NOMO-1 treated with DMSO at 0.1 percent for 48 hours (cell line): ENCODE results near the gene CAMK1D.
"Not testable (repeated sequence)": the region's sequence is repeated elsewhere in the genome, so short reads cannot be mapped to it uniquely, and the experiment has no call there.

ENCODE experiments used
- DNase-seq: peaks from one replicate; lab custom pipeline; 2025; ENCODE audit not compliant: unreplicated experiment; lab: John Stamatoyannopoulos, UW

Gene CAMK1D

DNA sequence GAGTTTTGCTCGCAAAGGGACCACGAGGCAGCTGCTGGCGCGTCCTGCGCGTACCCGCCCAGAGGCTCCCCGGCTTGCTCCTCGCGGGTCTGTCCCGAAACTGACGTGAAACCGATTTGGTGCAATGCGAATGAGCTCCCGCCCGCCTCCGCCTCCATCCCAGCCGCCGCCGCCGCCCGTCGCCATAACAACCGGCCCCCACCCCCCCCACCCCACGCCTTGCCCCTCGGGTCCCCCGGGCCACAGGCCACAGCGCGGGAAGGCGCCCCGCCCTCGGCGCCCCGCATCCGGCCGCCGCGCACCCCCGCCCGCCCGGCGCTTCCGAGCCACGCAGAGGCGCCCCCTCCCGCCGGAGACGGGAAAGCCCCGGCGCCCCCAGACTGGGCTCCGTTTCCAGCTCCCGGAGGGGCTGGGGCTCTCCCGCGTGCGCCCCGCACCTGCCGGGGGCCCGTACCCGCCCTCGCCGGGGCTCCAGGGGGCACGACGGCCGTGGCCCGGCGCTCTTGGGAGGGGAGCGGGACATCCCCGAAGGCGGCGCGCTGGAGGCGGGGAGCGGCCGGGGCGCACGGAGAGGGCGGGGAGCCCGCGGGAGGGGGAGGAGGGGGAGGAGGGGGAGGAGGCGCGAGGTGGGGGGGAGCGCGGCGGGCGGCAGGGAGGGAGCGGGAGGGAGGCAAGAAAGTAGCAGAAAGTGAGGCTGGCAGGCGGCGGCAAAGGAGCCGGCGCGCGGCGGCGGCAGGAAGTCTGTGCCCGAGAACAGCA, at the start of gene CAMK1D:
Gene CAMK1D, plus strand, starts transcription at position 678 of the 759 bp plus-strand sequence.
- DNase-seq: peak; percentile 93

- not testable (repeated sequence) for DNase-seq
Observed at GRCh38 chr10:12301036-12301435, 48.3 kb upstream of the CAMK1D start.

GRCh38 chr10:12308057-12308456, 41.3 kb upstream of the CAMK1D start:
- no peak for DNase-seq

DNA sequence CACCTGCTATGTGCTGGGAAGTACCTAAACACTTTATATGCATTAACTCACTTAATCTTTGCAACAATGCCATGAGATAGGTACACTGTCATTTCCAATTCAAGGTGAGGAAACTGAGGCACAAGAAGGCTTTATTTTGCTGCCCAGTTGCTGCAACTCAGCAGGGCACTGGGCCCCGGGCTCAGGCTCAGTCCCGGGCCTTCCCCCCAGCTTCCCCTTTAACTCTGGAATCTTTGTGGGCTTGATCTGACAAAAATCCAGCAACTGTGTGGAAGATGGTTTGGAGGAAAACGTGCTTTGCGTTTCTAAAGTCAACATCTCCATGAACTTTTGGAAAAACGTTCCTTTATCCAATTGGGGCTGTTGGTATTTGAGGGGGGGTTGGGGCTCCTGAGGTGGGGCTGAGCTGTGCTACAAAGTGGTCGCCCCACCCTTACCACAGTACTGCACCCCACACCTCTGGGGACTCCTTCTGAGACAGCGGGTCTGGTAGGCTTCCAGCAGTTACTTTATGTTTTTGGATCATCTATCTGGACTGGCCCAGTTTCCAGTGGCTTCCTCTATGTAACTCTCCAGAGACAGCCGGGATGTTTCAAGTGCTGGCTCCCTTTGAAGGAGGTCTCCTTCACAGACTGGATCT, 40.5 kb upstream of the CAMK1D start:
- DNase-seq: no peak

- DNase-seq: not testable (repeated sequence)
Observed at GRCh38 chr10:12309783-12310182, 39.6 kb upstream of the CAMK1D start.

DNA sequence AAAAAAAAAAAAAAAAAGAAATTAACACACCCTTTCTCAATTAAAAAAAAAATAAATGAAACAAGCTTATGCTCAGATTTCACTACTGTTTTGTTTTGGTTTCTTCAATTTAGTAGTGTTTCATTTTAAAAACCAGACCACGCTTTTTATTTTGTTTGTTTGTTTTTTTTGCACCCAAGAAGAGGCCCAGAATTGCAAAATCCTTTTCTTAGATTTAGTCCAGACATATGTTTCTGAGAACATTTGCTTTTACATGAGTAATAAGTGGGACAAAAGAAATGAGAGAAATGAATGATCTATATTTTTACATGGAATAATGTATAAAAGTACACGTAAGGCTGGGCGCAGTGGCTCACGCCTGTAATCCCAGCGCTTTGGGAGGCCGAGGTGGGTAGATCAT, 34.5 kb upstream of the CAMK1D start:
- no peak for DNase-seq

DNA sequence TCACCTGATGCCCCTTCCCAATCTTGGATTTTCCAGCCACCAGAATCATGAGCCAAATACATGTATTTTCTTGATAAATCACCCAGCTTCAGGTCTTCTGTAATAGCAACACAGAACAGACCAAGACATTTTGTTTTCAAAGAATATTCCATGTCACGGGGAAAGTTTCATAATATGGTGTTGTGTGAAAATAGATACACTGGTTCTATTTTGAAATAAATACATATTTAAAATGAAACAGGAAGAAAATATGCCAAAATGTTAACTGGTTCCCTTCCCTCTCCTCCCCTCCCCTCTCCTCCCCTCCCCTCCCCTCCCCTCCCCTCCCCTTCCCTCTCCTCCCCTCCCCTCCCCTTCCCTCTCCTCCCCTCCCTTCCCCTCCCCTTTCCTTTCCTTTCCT, 30.3 kb upstream of the CAMK1D start:
- DNase-seq: no peak

GRCh38 chr10:12320892-12321291, 28.5 kb upstream of the CAMK1D start:
- no peak for DNase-seq

DNA sequence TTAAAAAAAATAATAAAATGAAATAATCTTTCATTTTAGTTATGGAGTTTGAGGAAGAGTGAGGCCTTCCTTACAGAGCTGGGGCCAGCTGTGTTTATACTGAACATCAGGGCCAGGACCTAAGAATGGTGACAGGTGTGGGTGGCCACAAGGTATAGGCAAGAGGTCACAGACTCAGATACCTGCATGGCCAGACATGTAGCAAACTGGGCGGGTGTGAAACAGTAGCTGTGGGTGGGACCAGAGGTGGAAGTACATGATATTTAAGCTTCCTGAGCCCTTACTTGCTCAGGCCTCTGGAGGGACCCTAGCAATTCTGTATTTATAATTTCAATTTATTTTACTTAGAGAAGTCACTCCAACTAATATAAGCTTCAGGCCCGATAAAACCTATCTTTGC, 27.7 kb upstream of the CAMK1D start:
- DNase-seq: no peak

- DNase-seq: no peak
Observed at GRCh38 chr10:12322583-12323131, 26.7 kb upstream of the CAMK1D start.

GRCh38 chr10:12324530-12324929, 24.8 kb upstream of the CAMK1D start:
- no peak for DNase-seq

DNA sequence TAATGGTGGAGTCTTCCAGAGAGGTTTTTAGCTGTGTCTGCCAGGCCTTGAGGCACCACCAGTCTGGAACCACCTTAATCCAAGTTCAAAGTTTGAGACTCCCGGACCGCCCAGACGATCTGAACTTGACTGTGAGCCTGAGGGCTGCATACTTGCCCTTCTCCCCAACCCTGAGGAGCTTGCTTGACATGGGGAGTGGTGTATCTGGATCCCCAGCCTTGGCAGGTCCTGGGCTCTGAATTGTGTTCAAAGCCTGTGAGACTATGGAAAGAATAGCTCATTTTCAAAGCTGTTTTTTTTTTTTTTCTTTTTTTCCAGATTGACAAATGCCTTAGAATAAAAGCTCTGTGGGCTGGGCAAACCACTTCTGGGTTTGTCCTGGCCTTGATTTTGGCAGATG, 22.3 kb upstream of the CAMK1D start:
- DNase-seq: no peak

GRCh38 chr10:12327476-12327875, 21.9 kb upstream of the CAMK1D start:
- no peak for DNase-seq

- DNase-seq: not testable (repeated sequence)
Observed at GRCh38 chr10:12328312-12328711, 21.0 kb upstream of the CAMK1D start.

DNA sequence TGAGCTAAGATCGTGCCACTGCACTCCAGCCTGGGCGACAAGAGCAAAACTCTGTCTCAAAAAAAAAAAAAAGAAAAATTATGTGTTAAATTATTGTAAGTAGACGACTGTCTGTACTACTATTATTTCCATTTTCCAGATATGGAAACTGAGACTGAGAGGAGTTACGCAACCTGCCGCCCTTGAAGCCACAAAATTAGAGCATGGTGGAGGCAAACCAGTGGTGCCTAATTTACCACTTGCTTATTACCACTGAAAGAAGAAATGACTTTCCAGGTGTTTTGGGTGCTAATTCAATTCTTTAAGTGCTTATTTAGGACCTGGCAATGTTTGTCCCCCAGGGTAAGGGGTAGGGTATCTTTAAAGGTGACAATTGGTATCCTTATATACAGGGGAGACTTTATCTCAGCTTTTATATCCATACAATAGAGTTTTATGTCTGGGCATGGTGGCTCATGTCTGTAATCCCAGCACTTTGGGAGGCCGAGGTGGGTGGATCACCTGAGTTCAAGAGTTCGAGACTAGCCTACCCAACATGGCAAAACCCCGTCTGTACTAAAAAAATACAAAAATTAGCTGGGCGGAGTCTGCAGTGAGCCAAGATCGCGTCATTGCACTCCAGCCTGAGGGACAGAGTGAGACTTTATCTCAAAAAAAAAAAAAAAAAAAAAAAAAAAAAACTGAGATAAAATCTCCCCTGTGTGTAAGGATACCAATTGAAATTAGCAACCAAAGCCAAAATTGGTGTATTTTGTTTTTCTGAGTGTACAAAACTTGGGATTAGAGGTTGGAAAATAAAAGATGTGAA, 16.6 kb upstream of the CAMK1D start:
- no peak for DNase-seq

- DNase-seq: peak; percentile 81
Observed at GRCh38 chr10:12333380-12334185, 15.8 kb upstream of the CAMK1D start.

- DNase-seq: no peak
Observed at GRCh38 chr10:12334186-12334530, 15.2 kb upstream of the CAMK1D start.

GRCh38 chr10:12335169-12335568, 14.2 kb upstream of the CAMK1D start:
- not testable (repeated sequence) for DNase-seq

DNA sequence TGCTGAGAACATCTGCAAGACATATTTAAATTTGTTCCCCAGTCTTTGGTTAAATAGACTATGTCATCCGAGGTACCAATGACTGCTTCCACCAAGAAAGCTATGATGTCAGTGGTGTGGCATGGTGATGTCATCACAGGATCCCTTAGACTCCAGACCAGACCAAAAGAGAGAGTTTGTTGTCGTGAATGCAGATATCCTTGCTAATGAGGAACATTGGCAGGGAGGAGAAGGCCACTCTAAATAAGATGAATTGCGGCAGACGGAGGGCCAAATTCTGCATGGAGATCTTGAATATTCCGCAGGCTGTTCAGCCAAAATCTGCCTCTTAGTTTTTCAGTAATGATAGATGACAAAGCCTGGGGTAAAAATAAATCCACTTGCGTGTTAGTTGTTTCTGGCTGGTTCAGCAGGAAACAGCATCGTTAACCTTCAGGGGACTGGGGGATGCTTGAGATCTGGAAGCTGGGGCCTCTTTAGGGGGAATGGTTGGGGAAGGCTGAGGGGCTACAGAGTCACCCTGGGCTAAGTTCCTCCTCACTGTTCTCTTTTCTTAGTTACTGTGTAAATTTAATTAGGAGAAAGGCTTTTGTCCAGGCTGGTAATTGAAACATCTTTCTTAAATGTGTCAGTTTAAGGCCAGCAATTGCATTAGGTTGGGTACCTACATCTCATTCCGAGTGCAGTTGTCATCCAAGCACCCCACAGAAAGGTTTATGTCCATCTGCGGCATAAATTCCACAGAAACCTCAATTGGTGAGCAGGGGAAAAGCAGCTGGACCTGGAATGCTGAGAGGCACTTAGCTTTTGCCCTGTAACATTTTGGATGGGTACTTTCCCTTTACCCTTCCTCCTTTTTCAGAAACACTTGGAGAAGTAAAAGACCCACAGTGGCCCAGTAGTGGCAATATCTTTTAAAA, 11.6 kb upstream of the CAMK1D start:
- peak; percentile 9 for DNase-seq

DNA sequence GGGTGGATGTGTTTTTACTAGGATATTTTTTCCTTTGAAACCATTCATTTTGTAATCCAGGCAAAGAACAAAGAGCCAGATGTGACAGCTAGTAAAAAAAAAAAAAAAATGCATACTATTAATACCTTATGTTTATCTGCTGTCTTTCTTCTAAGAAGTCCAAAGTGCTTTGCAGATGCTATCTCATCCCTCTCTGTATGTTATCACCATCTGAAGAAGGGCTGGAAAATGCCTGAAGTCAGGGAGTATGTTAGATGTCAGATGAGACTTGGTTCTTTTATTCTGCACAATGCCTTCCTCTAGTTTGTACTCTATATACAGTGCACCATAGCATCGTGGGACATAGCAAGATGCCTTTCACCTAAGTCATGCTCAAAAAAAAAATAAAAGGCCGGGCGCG, 10.4 kb upstream of the CAMK1D start:
- DNase-seq: no peak
